GM21576 (cell line): ENCODE data around the gene FLRT1.

ENCODE experiments used
- ATAC-seq: cut with Tn5 transposase; IDR thresholded peaks from one replicate; pipeline ENCODE4 v1.9.1; 2021; ENCODE audit warnings: mild to moderate bottlenecking, moderate library complexity; ENCODE audit not compliant: unreplicated experiment

Gene FLRT1

DNA sequence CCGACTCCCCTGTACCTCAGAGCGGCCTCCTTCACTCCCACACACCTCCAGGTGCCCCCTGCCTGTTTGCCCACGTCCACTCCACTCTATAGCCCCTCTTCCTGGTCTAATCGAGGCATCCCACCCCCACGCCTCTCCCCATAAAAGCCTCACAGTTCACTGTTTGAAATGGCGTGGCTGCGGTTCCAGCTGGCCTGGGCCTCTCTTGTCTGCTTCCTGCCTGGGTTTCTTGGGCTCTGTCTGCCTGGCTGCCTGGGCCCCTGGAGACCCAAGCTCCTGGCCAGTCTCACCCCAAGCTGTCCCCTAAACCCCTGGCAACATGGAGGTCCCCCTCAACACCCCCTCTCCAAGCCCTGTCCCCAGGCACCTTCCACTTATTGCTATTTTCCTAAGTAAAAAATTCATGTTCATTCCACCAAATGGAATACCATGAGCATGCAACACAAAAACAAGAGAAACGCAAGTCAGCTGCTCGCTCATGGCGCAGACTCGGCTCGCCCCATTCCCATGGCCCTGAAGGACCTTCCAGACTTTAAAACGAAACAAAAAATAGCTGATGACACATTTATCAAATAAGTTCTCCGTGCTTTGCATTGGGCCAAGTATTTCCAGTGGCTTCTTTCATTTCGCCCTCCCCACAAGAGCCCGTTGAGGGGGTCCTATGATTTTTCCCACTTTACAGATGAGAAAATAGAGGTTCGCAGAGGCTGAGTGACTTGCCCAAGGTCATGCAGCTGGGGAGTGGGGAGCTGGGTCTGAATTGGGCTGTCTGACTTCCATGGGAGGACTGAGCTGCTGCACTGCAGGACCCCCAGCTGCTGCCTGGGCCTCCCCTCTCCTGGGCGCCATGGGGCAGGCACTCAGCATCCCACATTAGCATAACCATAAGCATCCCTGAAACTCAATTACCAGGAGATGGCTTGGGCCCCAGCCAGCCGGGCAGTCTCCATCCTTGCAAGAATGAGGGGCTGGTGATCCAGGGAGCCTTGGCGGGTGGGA, 11.7 kb upstream of the FLRT1 start:
- ATAC-seq, result no peak

DNA sequence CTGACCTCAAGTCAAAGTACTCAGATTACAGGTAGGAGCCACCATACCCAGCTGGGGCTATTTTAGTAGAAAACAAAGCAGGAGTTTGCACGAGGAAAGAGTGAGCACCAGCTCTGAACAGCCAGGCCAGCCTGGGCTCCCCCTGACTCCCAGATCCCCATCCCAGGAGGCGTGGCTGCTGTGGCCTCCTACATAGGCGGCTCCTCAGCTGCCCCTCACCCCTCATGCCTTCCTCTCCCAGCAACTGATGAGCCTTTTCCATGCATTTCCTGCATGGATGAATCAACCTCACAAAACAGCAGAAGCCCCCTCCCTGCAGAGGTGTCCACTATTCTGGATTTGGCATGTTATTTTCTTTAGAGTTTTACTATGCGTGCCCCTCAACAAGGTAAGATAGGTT, 10.5 kb upstream of the FLRT1 start:
- no peak for ATAC-seq

DNA sequence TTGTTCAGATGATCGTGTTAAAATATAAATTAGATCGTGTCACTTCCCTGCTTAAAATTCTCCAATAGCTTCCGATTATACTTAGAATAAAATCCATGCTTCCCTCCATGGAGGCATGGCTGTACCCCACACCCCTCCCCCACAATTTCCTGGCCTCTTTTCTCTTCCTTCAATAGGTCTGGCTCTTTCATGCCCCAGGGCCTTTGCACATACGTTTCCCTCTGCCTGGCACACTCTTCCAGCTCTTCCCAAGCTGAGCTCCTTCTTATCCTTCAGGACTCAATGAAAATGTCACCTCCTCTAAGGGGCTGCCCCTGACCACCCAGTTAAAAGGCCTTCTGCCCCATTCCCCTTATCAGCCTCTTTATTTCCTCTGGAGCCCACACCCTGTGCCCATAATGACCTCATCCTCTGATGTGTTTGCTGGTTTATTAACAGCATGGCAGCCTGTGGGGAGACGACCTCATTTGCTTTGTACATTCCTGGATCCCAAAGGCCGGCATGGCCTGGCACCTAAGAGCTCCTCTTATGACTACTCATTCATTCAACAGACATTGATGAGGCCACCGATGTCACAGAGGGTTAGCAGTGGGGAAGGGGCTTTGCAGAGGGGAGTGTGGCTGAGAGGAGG, 9.0 kb upstream of the FLRT1 start:
- ATAC-seq, result no peak

DNA sequence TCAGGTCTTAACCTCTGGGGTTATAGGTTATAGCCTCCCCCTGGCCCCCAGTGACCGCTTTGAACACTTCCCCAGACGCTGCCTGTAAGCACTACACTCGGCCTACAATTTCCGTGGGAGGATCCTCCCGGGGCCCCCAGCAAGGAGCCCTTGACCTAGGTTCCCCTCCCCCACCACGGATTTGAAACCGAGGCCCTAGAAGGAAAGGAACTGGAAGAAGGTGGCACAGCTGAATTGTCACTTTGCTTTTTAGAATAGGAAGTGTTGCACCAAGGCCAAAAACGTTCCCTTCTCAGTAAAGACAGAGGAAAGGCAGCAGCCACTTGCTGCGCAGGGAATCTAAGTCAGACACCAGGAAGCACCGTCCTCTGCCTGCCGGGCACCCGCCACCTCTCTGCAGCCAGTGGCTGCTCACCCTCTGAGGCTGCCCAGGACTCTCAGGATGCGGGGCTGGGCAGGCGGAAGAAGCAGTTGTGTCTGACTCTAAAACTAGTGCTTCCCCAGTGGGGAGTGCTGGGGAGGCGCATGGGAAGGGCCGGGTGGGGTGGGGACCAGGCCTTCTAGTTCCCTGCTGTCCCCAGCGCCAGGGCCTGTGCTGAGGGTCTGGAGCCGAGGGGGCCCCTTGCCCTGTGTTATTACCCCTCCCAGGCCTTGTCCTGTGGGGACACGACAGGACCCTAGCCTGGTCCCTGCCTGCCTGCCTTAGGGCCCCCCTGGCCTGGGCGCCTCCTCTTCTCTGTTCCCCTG, 7.9 kb upstream of the FLRT1 start:
- no peak for ATAC-seq

DNA sequence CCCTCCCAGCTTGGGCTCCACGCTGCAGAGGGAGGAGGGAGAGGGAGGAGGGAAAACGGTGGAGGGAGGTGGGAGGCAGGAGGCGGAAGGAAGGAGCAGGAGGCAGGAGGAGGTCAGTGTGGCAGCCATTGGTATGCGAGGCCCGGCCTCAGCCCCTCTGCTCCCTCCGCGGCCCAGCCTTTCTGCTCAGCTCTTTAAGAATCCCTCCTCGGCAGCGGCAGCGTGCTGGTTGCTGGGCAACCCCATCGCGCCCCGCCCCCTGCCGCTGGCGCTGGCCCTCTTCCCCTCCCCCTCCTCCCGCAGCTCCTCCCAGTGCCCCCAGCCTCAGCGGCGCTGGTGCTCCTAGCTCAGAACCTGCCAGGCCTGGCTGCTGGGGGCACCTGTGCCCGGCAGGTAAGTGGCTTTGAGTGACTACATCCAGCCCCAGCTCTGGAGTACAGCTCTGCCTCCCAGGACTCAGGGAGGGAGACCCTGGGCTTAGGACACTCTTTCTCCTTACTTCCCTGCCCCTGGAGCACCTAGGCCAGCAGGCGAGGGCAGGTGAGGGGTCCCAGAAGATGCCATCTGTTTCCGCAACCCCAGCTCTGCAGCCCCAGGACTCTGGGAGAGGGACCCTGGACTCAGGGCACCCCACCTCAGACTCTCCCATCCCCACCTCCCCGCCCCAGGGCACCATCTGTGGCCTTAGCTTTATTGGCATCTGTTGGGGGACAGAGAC, 7.2 kb upstream of the FLRT1 start:
- no peak for ATAC-seq

- no peak for ATAC-seq
These were observed 6.0 kb upstream of the FLRT1 start for GRCh38 chr11:64029773-64030172.

DNA sequence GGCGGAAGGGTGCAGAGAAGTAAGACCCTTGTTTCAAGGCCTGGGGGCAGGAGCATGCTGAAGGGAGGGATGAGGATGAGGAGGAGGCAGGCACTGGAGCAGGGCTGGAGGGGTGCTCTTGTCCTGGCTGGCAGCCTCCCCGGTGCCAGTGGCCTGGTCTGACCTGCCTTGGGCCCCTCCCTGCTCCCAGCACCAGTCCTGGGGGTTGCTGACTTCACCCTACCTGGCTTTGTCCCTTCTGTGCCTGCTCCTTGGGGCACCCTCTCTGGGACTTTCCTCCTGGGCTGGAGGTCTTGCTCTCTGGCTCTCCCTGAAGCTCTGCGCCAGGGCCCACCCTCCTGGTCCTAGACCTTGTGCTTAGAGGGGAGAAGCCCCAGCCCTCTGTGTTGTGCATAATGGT, 4.7 kb upstream of the FLRT1 start:
- no peak for ATAC-seq

GRCh38 chr11:64032050-64032449, 3.7 kb upstream of the FLRT1 start:
- ATAC-seq, result no peak

DNA sequence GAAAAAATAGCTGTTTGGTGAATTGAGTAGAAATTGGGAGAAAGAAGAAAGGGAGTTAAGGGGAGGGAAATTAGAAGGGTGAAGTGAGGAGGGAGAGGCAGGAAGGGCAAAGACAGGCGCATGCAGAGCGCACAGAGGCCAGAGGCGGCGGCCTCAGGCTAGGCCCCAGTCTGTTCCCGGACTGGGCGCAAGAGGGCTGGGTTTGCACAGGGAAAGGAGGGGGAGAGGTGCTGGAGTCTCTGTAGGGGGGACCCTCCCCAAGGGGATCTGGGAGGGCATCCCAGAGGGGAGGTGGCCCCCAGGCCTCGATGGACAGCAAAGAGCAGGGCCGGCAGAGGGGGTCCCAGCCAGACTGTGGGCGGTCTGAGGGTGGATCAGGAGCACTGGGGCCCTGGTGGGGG, 1.3 kb upstream of the FLRT1 start:
- no peak for ATAC-seq

GRCh38 chr11:64035081-64035524, 628 bp upstream of the FLRT1 start:
- no peak for ATAC-seq

GRCh38 chr11:64036087-64037026, 626 bp downstream of the FLRT1 start:
- no peak for ATAC-seq

DNA sequence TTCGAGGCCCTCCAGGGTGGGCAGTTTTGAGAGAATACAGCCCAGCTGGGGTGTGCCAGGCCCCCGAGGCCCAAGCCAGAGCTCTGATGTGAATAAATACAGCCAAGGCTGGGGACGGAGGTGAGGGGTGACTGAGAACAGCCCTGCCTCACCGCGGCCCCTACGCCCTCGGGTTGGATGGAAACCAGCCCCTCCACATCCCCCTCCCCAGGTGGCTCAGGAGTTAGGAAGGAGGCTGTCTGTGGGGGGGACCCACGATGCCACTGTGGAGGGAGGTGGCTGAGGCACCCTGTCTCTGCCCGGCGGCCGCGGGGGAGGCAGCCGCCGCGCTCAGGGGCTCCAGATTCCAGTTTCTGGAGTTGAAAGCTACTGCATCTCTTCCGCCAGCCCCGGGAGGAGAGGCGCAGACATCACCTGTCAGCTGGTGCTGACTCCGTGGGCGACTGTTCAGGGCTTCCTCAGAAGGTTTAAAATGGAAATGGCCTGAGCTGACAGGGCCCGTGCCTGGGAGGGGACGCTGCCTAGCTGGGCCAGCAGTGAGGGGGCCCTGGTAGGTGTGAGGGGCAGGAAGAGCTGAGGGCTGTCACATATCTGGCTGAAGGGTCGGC, 1.4 kb downstream of the FLRT1 start:
- ATAC-seq, result no peak

GRCh38 chr11:64038500-64038899, 2.8 kb downstream of the FLRT1 start:
- ATAC-seq, result no peak

DNA sequence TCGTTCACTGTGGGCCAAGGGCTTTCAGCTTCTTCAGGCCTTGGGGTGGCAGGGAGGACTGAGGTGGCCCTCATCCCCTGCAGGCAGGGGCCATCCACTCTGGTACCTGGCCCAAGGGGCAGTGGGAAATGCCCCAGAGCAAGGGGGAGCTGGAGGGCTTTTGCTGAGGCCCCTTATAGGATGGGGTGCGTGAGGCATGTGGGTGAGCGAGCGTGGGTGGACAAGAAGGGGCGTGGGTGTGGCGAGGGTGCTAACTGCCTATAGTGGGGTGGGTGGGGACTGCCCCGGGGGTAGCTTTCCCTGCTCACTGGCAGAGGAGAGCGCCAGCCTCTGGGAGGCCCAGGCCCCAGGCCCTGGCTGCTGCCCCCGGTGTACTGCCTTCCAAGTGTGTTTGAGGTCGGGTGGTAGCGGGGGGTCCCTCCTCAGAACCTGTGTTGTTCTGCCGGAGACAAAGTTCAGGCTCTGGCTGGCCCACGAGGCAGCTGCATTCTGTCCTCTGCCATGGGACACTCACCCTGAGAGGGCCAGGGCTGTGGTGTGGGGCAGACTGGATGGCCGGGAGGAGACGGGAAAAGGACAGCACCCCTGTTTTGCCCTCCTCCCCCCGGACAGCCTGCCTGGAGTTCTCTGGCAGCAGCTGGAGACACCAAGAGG, 3.4 kb downstream of the FLRT1 start:
- ATAC-seq, result no peak

- no peak for ATAC-seq
These were observed 5.1 kb downstream of the FLRT1 start for GRCh38 chr11:64040684-64041322.

DNA sequence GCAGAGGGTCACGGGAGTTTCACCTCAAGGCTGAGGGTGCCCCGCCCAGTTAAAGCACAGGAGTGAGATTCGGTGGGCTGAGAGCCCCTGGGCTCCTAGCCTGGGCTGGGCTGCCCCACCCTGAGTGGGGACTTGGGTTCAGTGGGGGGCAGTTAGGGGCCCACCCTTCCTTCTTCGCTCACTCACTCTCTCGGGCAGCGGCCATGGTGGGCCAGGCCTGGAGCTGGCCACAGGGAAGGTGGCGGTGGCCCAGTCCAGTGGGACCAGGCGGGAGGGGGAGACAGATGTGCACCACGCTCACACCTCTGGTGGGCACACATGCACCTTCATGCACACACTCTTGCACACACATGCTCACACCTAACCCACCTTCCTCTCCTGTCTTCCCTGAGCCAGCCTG, 6.1 kb downstream of the FLRT1 start:
- no peak for ATAC-seq

DNA sequence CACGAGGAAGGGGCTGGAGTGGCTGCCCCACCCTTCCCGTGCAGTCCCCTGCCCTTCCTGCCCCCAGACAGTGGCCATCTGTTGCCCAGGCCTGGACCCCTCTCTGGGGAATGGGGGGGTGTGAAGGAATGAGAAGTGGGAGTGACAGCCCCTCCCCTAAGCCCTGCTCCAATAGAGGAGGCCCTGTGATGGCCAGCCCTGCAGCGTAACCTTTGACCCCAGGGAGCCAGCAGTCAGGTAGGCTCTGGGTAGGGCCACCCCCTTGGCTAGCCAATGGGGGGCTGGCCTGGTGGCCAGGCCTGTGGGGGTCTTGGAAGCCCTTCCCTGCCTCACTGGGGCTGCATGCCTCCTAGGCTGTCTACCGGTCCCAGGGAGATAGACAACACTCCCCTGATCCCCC, 6.6 kb downstream of the FLRT1 start:
- no peak for ATAC-seq

- ATAC-seq, result no peak
These were observed 7.8 kb downstream of the FLRT1 start for GRCh38 chr11:64043545-64043944.
